SK-N-DZ (cell line): ENCODE measurements around the gene TXNL4B.
A peak's percentile ranks its signal among the peaks of the same experiment; 100 is the strongest.
"Not testable (repeated sequence)": the region's sequence is repeated elsewhere in the genome, so short reads cannot be mapped to it uniquely, and the experiment has no call there.

Experiments used
- DNase-seq: peaks from one replicate; pipeline ENCODE4 v3.0.0-alpha.2; 2015; ENCODE audit warnings: low spot score

The TXNL4B gene

GRCh38 chr16:72073560-72074230 is 19.7 kb downstream of the TXNL4B start:
- no peak for DNase-seq

- no peak for DNase-seq
Measured at GRCh38 chr16:72072514-72073342, 20.7 kb downstream of the TXNL4B start.

- DNase-seq, result no peak
Measured at GRCh38 chr16:72068930-72069329, 24.5 kb downstream of the TXNL4B start.

- DNase-seq, result peak; percentile 59
Measured at GRCh38 chr16:72066747-72067146, 26.7 kb downstream of the TXNL4B start.

GRCh38 chr16:72064361-72064894 is 29.0 kb downstream of the TXNL4B start:
- no peak for DNase-seq

- DNase-seq, result no peak
Measured at GRCh38 chr16:72061564-72061963, 31.9 kb downstream of the TXNL4B start.

GRCh38 chr16:72060405-72060804 is 33.0 kb downstream of the TXNL4B start:
- no peak for DNase-seq

GRCh38 chr16:72059060-72059459 is 34.4 kb downstream of the TXNL4B start:
- not testable (repeated sequence) for DNase-seq

- DNase-seq, result not testable (repeated sequence)
Measured at GRCh38 chr16:72057313-72057712, 36.1 kb downstream of the TXNL4B start.

GRCh38 chr16:72055911-72056310 is 37.5 kb downstream of the TXNL4B start:
- no peak for DNase-seq

- DNase-seq, result not testable (repeated sequence)
Measured at GRCh38 chr16:72054254-72054847, 39.1 kb downstream of the TXNL4B start, which contains the start of gene HP. HP (plus strand) TSS chr16:72054505; CDS start chr16:72054653, 148 bp downstream.

- DNase-seq, result no peak
Measured at GRCh38 chr16:72051818-72052217, 41.6 kb downstream of the TXNL4B start.

- DNase-seq, result no peak
Measured at GRCh38 chr16:72050769-72051464, 42.5 kb downstream of the TXNL4B start.

GRCh38 chr16:72049110-72049509 is 44.3 kb downstream of the TXNL4B start:
- DNase-seq, result no peak

GRCh38 chr16:72044825-72045359 is 48.5 kb downstream of the TXNL4B start:
- no peak for DNase-seq

GRCh38 chr16:72044296-72044695 is 49.1 kb downstream of the TXNL4B start:
- no peak for DNase-seq

GRCh38 chr16:72043539-72043938 is 49.9 kb downstream of the TXNL4B start:
- DNase-seq, result no peak

GRCh38 chr16:72043058-72043457 is 50.4 kb downstream of the TXNL4B start:
- DNase-seq, result no peak

GRCh38 chr16:72042157-72042660 is 51.2 kb downstream of the TXNL4B start:
- no peak for DNase-seq

GRCh38 chr16:72036098-72036497 is 57.3 kb downstream of the TXNL4B start:
- peak; percentile 52 for DNase-seq
